ENCODE measurements around the gene MAP3K10. TPM values are rescaled to one million over a fixed set of nuclear protein-coding genes. Genes with fewer than 3 reads are reported as not detected.
A peak's percentile ranks its signal among the peaks of the same experiment; 100 is the strongest.

MAP3K10 gene
- total and polyA plus RNA-seq, 3 donors from 2014 or later, result 23.1 to 35.0 (median 23.8) TPM

GRCh38 chr19:40174092-40174491 lies 17.1 kb upstream of the MAP3K10 start:
- DNase-seq, result no peak
- Histone ChIP-seq H3K27ac (no peak overlapping the region), H3K9me3 (no peaks in the 10 kb centered on the region), H3K4me1 (no peaks in the 10 kb centered on the region), H3K4me3 (no peak overlapping the region), H3K36me3 (ENCODE audit: low read depth, missing control alignments) (no peaks in the 10 kb centered on the region), H3K27me3 (no peaks in the 10 kb centered on the region)
- intact Hi-C loops (cut with DNase I; ENCODE audit: low total_unique reads), result no loop called here
- WGBS, 2 donors, result 89 to 91% methylated on average over 4 of the region's 4 CpGs
- TF ChIP-seq, protein P1, sequence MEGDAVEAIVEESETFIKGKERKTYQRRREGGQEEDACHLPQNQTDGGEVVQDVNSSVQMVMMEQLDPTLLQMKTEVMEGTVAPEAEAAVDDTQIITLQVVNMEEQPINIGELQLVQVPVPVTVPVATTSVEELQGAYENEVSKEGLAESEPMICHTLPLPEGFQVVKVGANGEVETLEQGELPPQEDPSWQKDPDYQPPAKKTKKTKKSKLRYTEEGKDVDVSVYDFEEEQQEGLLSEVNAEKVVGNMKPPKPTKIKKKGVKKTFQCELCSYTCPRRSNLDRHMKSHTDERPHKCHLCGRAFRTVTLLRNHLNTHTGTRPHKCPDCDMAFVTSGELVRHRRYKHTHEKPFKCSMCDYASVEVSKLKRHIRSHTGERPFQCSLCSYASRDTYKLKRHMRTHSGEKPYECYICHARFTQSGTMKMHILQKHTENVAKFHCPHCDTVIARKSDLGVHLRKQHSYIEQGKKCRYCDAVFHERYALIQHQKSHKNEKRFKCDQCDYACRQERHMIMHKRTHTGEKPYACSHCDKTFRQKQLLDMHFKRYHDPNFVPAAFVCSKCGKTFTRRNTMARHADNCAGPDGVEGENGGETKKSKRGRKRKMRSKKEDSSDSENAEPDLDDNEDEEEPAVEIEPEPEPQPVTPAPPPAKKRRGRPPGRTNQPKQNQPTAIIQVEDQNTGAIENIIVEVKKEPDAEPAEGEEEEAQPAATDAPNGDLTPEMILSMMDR (IDR thresholded peaks at IDR 0.05), result no peak
- no peak for TF ChIP-seq POLR2A (IDR thresholded peaks at IDR 0.05)

- peak; percentile 29 for DNase-seq
- no peaks in the 10 kb centered on the region for H3K4me1 ChIP-seq
- no peaks in the 10 kb centered on the region for H3K9me3 ChIP-seq
- H3K27me3 ChIP-seq, result no peaks in the 10 kb centered on the region
- WGBS, 2 donors, result 50 to 54% methylated on average over 5 of the region's 5 CpGs
- TF ChIP-seq, protein P1 (IDR thresholded peaks at IDR 0.05), result no peak
- no peak for TF ChIP-seq POLR2A (IDR thresholded peaks at IDR 0.05)
- no peak overlapping the region for H3K4me3 ChIP-seq
- H3K27ac ChIP-seq, result no peak overlapping the region
- intact Hi-C loops (cut with DNase I; ENCODE audit: low total_unique reads), result no loop called here
- H3K36me3 ChIP-seq (ENCODE audit: low read depth, missing control alignments), result no peaks in the 10 kb centered on the region
These were observed 15.4 kb upstream of the MAP3K10 start for GRCh38 chr19:40175820-40176219.

DNA sequence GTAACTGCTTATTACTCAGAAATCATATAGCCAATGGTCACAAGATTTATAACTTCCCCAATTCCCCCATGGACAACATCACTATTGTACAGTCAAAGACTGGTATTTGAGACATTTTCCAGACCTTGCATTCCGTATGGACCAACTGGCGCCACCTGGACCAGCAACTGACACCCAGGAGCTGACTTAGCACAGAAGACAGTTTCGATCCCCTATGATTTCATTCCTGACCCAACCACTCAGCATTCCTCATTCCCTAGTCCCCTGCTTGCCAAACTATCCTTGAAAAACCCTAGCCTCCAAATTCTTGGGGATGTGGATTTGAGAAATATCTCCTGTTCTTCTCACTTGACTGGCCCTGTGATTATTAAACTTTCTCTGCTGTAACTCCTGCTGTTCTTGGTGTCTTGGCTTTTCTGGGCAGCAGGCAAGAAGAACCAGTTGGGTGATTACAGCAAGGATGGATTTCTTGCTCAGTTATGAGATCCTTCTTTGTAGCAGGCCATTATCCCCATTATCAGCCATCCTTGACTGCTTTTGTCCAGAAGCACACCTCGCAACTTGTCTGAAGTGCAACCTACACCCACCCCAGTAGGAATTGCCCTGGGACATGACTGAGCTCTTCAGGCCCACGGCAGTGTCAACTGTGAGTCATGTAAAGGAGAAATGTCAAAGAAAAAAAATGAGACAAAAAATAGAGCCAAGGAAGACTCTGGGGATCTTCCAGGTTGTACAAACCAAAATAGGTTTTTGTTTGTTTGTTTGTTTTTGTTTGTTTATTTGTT lies 13.7 kb upstream of the MAP3K10 start:
- H3K36me3 ChIP-seq (ENCODE audit: low read depth, missing control alignments), result no peaks in the 10 kb centered on the region
- intact Hi-C loops (cut with DNase I; ENCODE audit: low total_unique reads), result no loop called here
- H3K27ac ChIP-seq, result no peak overlapping the region
- H3K4me3 ChIP-seq, result no peak overlapping the region
- TF ChIP-seq, protein P1 (IDR thresholded peaks at IDR 0.05), result no peak
- TF ChIP-seq POLR2A (IDR thresholded peaks at IDR 0.05), result no peak
- DNase-seq, result no peak
- no peaks in the 10 kb centered on the region for H3K4me1 ChIP-seq
- 87 to 89% methylated on average over 5 of the region's 5 CpGs for WGBS, 2 donors
- no peaks in the 10 kb centered on the region for H3K27me3 ChIP-seq
- H3K9me3 ChIP-seq, result no peaks in the 10 kb centered on the region

DNA sequence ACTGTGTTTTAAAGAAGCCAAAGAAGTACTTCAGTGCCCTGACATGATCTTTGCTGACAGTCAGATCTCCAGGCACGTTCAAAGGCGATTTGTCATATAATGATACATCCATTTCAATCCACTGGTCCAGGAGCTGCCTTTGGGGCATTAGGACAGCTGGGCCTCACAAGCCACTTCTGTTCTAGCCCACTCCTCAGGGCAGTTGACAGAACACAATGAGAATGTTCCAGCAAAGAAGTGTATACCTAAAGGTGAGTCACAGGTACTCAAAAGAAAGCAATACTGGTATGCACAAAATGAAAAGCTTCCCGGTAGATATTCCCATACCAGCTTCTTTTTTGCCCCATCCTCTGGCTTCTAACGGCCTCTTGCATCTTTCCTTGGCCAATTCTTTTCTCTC lies 12.5 kb upstream of the MAP3K10 start:
- Histone ChIP-seq H3K27ac (no peak overlapping the region), H3K9me3 (no peaks in the 10 kb centered on the region), H3K27me3 (no peaks in the 10 kb centered on the region), H3K4me1 (no peaks in the 10 kb centered on the region), H3K36me3 (ENCODE audit: low read depth, missing control alignments) (no peaks in the 10 kb centered on the region), H3K4me3 (no peak overlapping the region)
- no peak for DNase-seq
- WGBS, 2 donors, result 80 to 86% methylated on average over 4 of the region's 4 CpGs
- intact Hi-C loops (cut with DNase I; ENCODE audit: low total_unique reads), result no loop called here
- TF ChIP-seq, protein P1 (IDR thresholded peaks at IDR 0.05), result no peak

- no peaks in the 10 kb centered on the region for H3K4me1 ChIP-seq
- TF ChIP-seq, protein P1 (IDR thresholded peaks at IDR 0.05), result no peak
- TF ChIP-seq POLR2A (IDR thresholded peaks at IDR 0.05), result no peak
- no peak overlapping the region for H3K4me3 ChIP-seq
- H3K27me3 ChIP-seq, result no peaks in the 10 kb centered on the region
- intact Hi-C loops (cut with DNase I; ENCODE audit: low total_unique reads), result no loop called here
- 81 to 100% methylated on average over 1 of the region's 1 CpG for WGBS, 2 donors
- no peaks in the 10 kb centered on the region for H3K9me3 ChIP-seq
- H3K36me3 ChIP-seq (ENCODE audit: low read depth, missing control alignments), result no peaks in the 10 kb centered on the region
- no peak for DNase-seq
- no peak overlapping the region for H3K27ac ChIP-seq
These were observed 7.0 kb upstream of the MAP3K10 start for GRCh38 chr19:40184273-40184672.

Measured in testis (tissue), 3 donors.